ENCODE data around the gene FBXO45.
"Not testable (repeated sequence)": the region's sequence is repeated elsewhere in the genome, so short reads cannot be mapped to it uniquely, and the experiment has no call there.

The FBXO45 gene

DNA sequence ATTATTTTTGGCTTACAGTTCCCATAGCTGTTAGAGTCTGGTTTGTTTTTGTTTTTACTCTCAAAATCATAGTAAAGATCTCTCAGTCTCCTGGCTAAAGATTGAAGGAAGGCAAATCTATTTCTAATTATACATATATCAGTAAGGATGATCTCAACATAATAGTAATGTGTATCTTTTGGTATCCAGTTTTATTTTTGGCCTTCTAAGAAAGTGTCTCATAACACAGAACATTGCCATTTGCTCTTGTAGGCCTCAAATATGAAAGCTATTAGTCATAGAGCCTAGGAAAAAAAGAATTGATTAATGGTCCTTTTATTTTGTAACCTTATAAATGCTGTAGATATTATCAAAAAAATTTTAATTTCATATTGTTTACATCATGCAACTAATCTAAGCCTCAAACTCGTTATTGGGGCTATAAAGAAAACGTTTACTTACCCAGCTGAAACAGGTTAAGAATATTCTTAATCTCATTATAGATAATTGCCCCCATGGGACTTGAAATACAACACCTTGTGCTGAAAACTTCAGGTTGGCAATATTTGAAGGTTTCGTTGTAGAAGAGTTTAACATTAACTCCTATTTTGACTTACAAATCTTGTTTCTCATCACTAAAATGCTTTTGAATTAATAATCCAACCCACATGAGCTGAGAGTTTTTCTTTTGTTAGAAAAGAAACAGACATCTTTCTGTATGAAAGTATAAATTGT lies 16.7 kb downstream of the FBXO45 start:
- no peak for DNase-seq (ENCODE audit: low read depth)
- no peak overlapping the region for H3K4me3 ChIP-seq (ENCODE audit: low read length)
- TF ChIP-seq, protein P1, sequence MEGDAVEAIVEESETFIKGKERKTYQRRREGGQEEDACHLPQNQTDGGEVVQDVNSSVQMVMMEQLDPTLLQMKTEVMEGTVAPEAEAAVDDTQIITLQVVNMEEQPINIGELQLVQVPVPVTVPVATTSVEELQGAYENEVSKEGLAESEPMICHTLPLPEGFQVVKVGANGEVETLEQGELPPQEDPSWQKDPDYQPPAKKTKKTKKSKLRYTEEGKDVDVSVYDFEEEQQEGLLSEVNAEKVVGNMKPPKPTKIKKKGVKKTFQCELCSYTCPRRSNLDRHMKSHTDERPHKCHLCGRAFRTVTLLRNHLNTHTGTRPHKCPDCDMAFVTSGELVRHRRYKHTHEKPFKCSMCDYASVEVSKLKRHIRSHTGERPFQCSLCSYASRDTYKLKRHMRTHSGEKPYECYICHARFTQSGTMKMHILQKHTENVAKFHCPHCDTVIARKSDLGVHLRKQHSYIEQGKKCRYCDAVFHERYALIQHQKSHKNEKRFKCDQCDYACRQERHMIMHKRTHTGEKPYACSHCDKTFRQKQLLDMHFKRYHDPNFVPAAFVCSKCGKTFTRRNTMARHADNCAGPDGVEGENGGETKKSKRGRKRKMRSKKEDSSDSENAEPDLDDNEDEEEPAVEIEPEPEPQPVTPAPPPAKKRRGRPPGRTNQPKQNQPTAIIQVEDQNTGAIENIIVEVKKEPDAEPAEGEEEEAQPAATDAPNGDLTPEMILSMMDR (IDR thresholded peaks at IDR 0.05; ENCODE audit: insufficient read depth, low read depth, low read length, missing control alignments) = no peak

DNA sequence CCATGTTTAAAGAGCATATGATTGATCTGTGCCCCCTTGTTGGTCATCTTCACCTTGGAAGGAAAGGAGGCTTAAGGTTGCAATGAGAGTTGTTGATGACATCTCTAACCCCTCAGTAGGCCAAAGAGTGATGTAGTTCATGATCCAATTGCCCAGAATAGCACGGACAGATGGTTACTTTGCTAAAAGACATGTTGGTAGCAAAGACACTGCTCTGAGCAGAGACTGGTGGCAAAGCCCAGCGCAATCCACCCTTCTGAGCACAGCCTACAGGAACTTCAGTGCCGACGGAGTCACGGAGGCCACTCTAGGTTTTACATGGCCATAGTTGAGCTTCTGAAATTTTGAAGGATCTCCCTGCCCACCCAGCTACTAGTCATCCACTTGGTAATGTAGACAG lies 21.8 kb downstream of the FBXO45 start:
- TF ChIP-seq, protein P1 (IDR thresholded peaks at IDR 0.05; ENCODE audit: insufficient read depth, low read depth, low read length, missing control alignments) = no peak
- no peak overlapping the region for H3K4me3 ChIP-seq (ENCODE audit: low read length)
- no peak for DNase-seq (ENCODE audit: low read depth)

DNA sequence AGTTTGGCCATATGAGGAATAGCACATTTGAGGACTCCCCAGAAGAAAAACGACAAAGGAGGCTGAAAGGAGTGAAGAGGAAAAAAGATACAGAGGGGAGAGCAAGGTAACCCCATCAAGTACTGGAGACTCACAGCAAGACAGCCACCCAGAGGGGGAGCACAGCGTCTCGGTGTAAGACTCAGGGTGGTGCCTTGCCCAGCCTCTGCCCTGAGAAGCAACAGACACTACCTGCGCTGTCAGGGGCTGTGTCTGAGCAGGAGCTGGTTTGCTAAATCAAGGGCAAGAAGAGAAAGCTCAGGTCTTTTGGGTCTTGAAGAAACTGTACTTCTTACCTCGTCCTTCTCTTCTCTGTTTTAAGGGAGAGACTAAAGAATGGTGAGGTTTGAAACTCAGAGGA lies 27.9 kb downstream of the FBXO45 start:
- DNase-seq (ENCODE audit: low read depth) = no peak
- TF ChIP-seq, protein P1 (IDR thresholded peaks at IDR 0.05; ENCODE audit: insufficient read depth, low read depth, low read length, missing control alignments) = no peak
- H3K4me3 ChIP-seq (ENCODE audit: low read length) = no peak overlapping the region

DNA sequence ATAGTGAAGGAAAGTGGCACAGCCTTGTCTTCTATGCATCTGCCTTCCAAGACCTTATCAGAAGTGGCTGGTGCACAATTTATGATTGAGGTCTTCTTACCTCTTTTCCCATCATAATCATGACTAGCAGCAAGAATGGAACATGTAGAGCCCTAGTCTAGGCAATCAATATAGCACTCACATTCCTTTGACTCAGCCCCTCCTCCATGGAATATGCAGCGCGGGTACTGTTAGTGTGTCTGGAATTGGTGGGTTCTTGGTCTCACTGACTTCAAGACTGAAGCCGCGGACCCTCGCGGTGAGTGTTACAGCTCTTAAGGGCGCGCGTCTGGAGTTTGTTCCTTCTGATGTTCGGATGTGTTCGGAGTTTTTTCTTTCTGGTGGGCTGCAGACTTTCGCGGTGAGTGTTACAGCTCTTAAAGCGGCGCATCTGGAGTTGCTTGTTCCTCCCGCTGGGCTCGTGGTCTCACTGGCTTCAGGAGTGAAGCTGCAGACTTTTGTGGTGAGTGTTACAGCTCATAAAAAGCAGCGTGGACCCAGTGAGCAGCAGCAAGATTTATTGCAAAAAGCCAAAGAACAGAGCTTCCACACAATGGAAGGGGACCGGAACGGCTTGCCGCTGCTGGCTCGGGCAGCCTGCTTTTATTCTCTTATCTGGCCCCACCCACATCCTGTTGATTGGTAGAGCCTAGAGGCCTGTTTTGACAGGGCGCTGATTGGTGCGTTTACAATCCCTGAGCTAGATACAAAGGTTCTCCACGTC lies 29.7 kb downstream of the FBXO45 start:
- H3K4me3 ChIP-seq (ENCODE audit: low read length); DNase-seq (ENCODE audit: low read depth): not testable (repeated sequence)

DNA sequence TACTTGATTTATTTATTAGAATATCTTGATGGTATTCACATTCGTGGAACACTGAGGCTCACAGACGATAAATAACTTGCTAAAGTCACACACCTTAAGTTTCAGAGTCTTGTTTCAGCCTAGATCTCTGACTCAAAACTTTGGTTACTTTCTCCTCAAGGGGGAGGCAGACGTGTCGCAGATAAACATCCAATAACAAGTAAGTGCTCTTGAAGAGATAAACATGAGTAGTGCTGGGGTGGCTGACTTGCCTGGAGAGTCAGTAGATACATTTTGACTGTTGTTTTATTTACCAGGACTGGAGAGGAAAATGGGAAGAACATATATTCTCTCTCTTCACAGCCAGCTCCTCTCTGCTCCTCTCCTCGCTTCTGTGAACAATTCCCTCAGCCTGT lies 31.3 kb downstream of the FBXO45 start:
- DNase-seq (ENCODE audit: low read depth) = peak; percentile 23
- H3K4me3 ChIP-seq (ENCODE audit: low read length) = no peak overlapping the region
- TF ChIP-seq, protein P1 (IDR thresholded peaks at IDR 0.05; ENCODE audit: insufficient read depth, low read depth, low read length, missing control alignments) = no peak

DNA sequence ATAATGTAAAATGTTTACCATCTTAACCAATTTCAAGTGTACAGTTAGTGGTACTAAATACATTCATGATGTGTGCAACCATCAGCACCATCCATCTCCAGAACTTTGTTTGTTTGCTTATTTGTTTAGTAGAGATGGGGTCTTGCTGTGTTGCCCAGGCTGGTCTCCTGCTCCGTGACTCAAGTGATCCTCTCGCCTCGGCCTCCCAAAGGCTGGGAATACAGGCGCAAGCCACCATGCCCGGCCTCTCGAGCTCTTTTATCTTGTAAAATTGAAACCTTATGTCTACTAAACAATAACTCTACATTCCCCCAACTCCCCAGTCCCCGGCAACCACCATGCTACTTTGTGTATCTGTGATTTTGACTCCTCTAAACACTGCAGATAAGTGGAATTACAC lies 31.9 kb downstream of the FBXO45 start:
- no peak overlapping the region for H3K4me3 ChIP-seq (ENCODE audit: low read length)
- TF ChIP-seq, protein P1 (IDR thresholded peaks at IDR 0.05; ENCODE audit: insufficient read depth, low read depth, low read length, missing control alignments) = no peak
- no peak for DNase-seq (ENCODE audit: low read depth)

DNA sequence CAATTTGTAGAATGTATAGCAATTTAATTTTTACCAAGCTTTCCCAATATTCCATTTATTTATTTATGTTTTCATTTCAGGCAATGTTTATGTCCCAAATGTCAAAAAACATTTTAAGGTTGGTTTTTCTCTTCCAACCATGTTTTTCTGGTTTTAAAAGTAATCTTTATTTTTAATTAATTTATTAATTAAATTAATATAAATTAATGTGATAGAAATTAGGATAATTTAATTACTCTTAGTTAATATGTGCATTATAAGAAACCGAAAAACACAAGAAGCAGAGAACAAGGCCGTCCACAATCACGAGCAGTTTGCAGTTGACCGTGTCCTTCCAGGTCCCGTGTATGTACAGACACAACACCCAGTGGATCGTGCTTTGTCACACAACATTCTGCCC lies 34.2 kb downstream of the FBXO45 start:
- H3K4me3 ChIP-seq (ENCODE audit: low read length) = no peak overlapping the region
- TF ChIP-seq, protein P1 (IDR thresholded peaks at IDR 0.05; ENCODE audit: insufficient read depth, low read depth, low read length, missing control alignments) = no peak
- no peak for DNase-seq (ENCODE audit: low read depth)
